HG03575 (cell line): ENCODE results near the gene PALLD.

Experiments used
- ATAC-seq: cut with Tn5 transposase; IDR thresholded peaks from one replicate; pipeline ENCODE4 v1.9.1; 2021; ENCODE audit not compliant: unreplicated experiment, insufficient number of reproducible peaks, low FRiP score; ENCODE audit errors: extremely low read depth

The PALLD gene

DNA sequence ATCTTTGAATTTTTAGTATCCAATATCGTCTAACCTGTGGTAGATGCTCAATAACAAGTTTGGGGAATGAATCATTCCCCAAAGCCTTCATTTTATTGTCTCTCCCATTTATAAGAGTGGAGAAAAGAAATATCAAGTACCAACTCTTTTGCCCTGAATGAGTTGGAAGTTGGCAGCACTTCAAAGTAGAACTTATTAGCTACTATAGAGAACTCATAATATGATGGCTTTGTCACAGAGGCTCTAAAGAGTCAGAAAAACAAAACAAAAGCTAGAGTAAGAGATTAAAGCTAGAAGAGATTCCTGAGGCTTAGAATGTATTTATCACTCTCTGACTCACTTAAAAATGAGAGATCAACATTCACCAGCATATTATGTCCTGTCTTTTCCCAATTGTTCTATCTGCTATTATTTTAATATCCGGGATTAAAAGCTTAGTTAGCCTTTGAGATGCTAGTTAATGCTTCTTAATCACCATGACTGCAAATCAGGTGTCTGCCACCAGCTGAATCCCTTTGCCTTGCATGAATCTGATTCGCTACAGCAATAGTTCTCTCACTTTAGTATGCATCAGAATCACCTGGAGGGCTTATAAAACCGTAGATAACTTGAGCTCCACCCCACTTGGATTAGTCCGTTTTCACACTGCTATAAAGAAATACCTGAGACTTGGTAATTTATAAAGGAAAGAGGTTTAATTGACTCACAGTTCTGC is 77.9 kb downstream of the PALLD start:
- ATAC-seq = no peak

- ATAC-seq = no peak
Measured at GRCh38 chr4:168575473-168575872, 78.6 kb downstream of the PALLD start.

GRCh38 chr4:168577624-168578023 is 80.8 kb downstream of the PALLD start:
- no peak for ATAC-seq

- no peak for ATAC-seq
Measured at GRCh38 chr4:168580228-168580627, 83.4 kb downstream of the PALLD start.

DNA sequence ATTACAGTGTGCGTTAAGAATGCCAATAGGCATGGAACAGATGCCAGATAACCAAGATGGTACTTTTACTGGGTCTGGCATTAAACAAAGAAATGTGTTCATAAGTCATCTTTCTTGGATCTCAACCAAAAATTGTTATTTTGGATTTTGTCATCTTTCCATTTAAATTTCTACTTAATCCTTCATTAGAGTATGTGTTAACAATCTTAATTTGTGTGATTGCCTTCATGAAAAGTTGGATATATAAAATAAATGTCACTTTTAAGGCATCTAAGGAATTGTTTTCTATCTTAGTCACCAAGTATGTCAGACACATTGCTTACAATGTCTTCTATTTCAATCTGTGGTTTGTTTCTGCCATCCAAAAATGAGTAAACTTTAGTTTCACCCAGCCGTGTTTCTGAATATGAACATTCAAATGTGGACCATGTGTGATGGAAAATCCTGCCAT is 87.5 kb downstream of the PALLD start:
- no peak for ATAC-seq

- no peak for ATAC-seq
Measured at GRCh38 chr4:168585168-168586091, 88.6 kb downstream of the PALLD start.

DNA sequence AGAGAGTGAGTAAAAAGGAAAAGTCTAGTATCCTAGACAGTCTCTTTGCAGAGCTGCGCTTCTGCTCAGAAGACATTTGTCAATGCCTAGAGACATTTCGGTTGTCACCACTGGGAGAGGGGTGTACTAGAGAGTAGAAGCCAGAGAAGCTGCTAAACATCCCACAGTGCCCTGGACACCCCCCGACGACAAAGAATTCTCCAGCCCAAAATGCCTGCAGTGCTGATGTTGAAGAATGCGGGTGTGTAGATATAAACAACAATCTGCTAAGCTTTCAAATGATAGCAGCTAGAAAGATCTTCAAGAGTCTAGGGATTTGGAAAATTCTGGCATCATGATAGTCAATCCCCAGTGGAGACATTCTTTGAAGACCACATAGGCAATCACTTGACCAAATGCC is 90.1 kb downstream of the PALLD start:
- no peak for ATAC-seq

GRCh38 chr4:168587411-168588125 is 90.7 kb downstream of the PALLD start:
- ATAC-seq = no peak

DNA sequence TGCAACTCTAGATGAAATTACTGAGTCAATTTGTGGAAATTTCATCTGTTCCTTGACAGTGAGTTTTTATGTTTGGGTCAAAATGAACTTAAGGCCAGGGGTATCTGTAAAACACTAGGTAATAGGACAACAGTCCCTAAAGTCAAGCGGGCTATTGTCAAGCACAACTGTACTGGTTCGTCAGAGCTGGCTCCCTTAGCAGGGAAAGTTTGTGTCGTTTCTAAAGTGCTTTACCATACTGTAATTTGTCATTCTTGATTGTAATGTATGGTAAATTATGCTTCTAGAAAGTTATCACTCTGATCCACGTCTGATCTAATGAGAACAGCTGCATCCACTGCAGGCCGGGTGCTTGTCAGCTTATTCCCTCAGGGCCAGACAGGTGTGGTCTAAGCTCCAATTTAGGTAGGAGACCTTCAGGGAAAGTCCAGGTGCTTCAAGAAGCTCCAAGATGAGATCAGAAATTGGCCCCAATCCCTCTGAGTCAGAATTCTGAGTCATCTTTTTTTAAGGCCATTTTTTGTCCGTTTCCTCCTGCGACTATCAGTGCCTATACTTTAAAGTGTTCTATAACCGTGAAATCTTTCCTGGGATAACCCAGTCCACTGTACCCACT is 92.2 kb downstream of the PALLD start:
- ATAC-seq = no peak

- no peak for ATAC-seq
Measured at GRCh38 chr4:168592676-168593075, 95.8 kb downstream of the PALLD start.

DNA sequence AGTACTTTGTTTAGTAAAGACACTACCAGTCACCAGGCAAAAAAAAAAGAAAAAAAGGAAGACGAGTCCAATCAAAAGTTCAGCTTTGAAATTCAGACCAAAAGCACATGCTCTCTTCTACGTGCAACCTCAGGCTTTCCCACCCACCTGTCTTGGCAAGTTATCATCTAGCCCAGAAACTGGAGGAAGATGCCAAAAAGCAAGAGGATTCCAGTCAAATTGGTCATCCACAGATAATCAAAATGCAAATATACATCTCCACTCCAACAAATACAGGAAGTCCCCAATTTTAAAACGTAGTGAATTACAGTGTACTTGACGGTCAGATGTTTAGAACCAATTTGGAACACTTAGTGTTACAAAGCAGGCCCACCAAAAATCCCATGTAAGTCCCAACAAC is 96.5 kb downstream of the PALLD start:
- ATAC-seq = no peak

- no peak for ATAC-seq
Measured at GRCh38 chr4:168594121-168594520, 97.3 kb downstream of the PALLD start.

- ATAC-seq = no peak
Measured at GRCh38 chr4:168598191-168598590, 101.3 kb downstream of the PALLD start.

GRCh38 chr4:168600796-168601583 is 104.1 kb downstream of the PALLD start:
- ATAC-seq = no peak

- ATAC-seq = no peak
Measured at GRCh38 chr4:168601899-168602298, 105.0 kb downstream of the PALLD start.

GRCh38 chr4:168604496-168605373 is 107.9 kb downstream of the PALLD start:
- no peak for ATAC-seq

DNA sequence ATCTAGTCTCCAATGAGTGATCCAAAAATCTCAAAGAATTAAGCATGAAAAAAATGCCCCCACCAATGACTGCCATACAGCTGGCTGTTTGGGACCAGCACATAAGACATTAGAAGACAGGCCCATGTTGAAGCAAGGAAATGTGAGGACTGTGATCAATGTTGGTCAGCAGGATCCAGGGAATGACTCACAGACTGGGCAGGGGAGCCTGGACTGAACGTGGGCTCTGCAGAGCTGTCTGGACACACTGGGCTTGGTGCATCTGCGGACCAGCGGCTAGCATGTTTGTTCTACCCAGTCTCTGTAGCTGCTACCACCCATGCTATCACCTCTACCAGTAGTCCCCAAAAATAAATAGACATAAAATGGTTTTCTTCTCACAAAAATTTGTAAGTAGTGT is 108.6 kb downstream of the PALLD start:
- ATAC-seq = no peak

DNA sequence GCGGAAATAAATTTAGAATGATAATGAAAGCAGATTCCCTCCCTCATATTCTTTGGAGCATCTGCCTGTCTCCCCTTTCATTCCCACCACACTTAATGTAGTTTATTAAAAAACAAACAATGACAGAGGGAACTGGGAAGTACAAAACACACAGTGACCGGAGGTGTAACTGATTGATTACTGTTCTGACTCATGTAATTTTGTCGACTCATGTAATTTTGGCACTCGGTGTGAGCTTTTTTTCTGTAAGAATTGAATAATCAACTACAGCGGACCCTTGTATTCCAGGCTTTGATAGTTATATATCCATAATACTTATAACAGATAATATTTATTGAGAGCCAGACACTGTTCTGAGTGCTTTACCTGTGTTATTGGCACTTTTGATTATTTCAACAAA is 110.4 kb downstream of the PALLD start:
- ATAC-seq = no peak
